Common myeloid progenitor, CD34-positive (primary cell): ENCODE data around the gene CYTIP.
"Not testable (repeated sequence)": the region's sequence is repeated elsewhere in the genome, so short reads cannot be mapped to it uniquely, and the experiment has no call there.

Experiments used
- CTCF ChIA-PET: fragments of 350-600 bp; sonication (Branson Sonifier 250); formaldehyde crosslinking; loops from one replicate; lab custom pipeline; 2021; ENCODE audit warnings: antibody characterized with exemption; lab: Charles Lee
- POLR2A ChIA-PET: fragments of 350-600 bp; sonication (Branson Sonifier 250); formaldehyde crosslinking; loops from one replicate; lab custom pipeline; 2021; ENCODE audit warnings: antibody characterized with exemption; lab: Charles Lee
- DNase-seq, 3 donors: peaks; one replicate each; pipeline versions ENCODE4 v3.0.0 to v3.0.0-alpha.2; 2013
- H3K27ac ChIP-seq, 2 experiments: 1 replicate in 1 of 2; 2 replicates in 1 of 2; pipeline ENCODE4 v1.7.0; 2013; ENCODE audit warnings: inconsistent platforms in 2 of 2, low read length in 2 of 2, mild to moderate bottlenecking in 2 of 2, low read depth in 1 of 2, moderate library complexity in 1 of 2; ENCODE audit not compliant: severe bottlenecking in 2 of 2, insufficient read depth in 1 of 2, poor library complexity in 1 of 2
- H3K27me3 ChIP-seq, 5 experiments: replicated peaks in 2 of 5; 1 replicate in 3 of 5; 2 replicates in 2 of 5; pipeline versions ENCODE4 v1.6.1 to v1.7.0; 2013; ENCODE audit warnings: low read length in 4 of 5, mild to moderate bottlenecking in 2 of 5, moderate library complexity in 2 of 5, inconsistent platforms in 1 of 5; ENCODE audit not compliant: insufficient read depth in 5 of 5, control insufficient read depth in 4 of 5
- H3K36me3 ChIP-seq, 4 experiments: 1 replicate in 2 of 4; 2 replicates in 2 of 4; pipeline versions ENCODE4 v1.6.1 to v1.7.0; 2013; ENCODE audit warnings: low read length in 3 of 4, control low read depth in 1 of 4, mild to moderate bottlenecking in 1 of 4; ENCODE audit not compliant: control insufficient read depth in 4 of 4, insufficient read depth in 4 of 4
- H3K4me1 ChIP-seq, 4 experiments: 1 replicate in 3 of 4; 2 replicates in 1 of 4; pipeline versions ENCODE4 v1.6.1 to v1.7.1; 2013; ENCODE audit warnings: low read length in 3 of 4, mild to moderate bottlenecking in 3 of 4, control low read depth in 1 of 4, inconsistent platforms in 1 of 4, moderate library complexity in 1 of 4; ENCODE audit not compliant: control insufficient read depth in 4 of 4, insufficient read depth in 4 of 4; ENCODE audit errors: control extremely low read depth in 1 of 4
- H3K4me3 ChIP-seq, 7 experiments: 1 replicate in 4 of 7; 2 replicates in 3 of 7; pipeline versions ENCODE4 v1.5.1 to v1.7.0; 2013; ENCODE audit warnings: mild to moderate bottlenecking in 7 of 7, low read length in 6 of 7, moderate library complexity in 6 of 7, inconsistent platforms in 2 of 7, low read depth in 2 of 7, control low read depth in 1 of 7; ENCODE audit not compliant: insufficient read depth in 4 of 7, control insufficient read depth in 1 of 7; ENCODE audit errors: extremely low read depth in 1 of 7
- H3K9me3 ChIP-seq, 5 experiments: 1 replicate in 4 of 5; 2 replicates in 1 of 5; pipeline versions ENCODE4 v1.6.1 to v1.7.1; 2013; ENCODE audit warnings: low read length in 4 of 5, mild to moderate bottlenecking in 2 of 5, inconsistent platforms in 1 of 5, low read depth in 1 of 5, moderate library complexity in 1 of 5; ENCODE audit not compliant: control insufficient read depth in 4 of 5, insufficient read depth in 2 of 5; ENCODE audit errors: control extremely low read depth in 1 of 5
- WGBS: methylation state at CpG from one replicate; pipeline ENCODE4 v1.1.5; 2013; ENCODE audit not compliant: insufficient coverage; 5-methylcytosine and 5-hydroxymethylcytosine counted together

Gene CYTIP

DNA sequence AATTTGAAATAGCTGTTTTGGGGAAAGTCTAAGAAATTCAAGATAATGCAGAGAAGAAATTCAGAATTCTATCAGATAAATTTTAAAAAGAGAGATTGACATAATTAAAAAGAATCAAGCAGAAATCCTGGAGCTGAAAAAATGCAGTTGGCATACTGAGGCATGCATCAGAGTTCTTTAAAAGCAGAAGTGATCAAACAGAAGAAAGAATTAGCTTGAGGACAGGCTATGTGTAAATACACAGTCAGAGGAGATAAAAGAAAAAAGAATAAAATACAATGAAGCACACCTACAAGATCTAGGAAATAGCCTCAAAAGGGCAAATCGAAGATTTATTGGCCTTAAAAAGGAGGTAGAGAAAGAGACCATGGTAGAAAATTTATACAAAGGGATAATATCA, 57.1 kb downstream of the CYTIP start:
- H3K27ac ChIP-seq = no peak overlapping the region
- H3K36me3 ChIP-seq = peaks cover 0 to under 1% (median 0%) of the 10 kb centered on the region in 4 experiments
- DNase-seq = no peak
- ChIA-PET CTCF (interaction anchor here (0.9 kb wide), 1 partner anchor 11 kb away, joined by 3 read pairs; no protein-coding TSS in a partner anchor), POLR2A (no interaction called here)
- H3K9me3 ChIP-seq = peaks cover 0 to 3% (median 0%) of the 10 kb centered on the region in 5 experiments
- no CpG with 5 or more reads among the region's 1 CpG for WGBS
- H3K27me3 ChIP-seq = no peaks in the 10 kb centered on the region
- no peak overlapping the region for H3K4me3 ChIP-seq
- H3K4me1 ChIP-seq = no peaks in the 10 kb centered on the region

DNA sequence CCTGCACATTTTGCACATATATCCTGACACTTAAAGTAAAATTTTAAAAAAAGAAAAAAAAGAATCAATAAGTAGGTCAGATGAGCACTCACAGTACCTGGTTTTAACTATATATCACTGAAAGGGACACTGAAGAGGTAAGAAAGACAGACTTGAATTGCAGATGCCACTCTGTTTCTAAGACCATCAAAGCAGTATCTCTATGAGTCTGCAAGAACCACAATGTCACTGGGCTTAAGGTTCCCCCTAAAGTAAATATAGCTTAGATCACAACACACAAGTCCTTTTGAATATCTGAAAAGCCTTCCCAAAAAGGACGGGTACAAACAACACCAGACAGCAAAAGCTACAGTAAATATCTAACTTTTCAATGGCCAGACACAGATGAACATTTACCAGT, 57.6 kb downstream of the CYTIP start:
- Histone ChIP-seq H3K4me1 (no peaks in the 10 kb centered on the region), H3K9me3 (peaks cover 0 to 3% (median 0%) of the 10 kb centered on the region in 5 experiments), H3K36me3 (no peaks in the 10 kb centered on the region), H3K4me3 (no peak overlapping the region), H3K27me3 (no peaks in the 10 kb centered on the region), H3K27ac (no peak overlapping the region)
- ChIA-PET CTCF (no interaction called here), POLR2A (no interaction called here)
- DNase-seq = no peak
- WGBS = no CpG with 5 or more reads among the region's 1 CpG

DNA sequence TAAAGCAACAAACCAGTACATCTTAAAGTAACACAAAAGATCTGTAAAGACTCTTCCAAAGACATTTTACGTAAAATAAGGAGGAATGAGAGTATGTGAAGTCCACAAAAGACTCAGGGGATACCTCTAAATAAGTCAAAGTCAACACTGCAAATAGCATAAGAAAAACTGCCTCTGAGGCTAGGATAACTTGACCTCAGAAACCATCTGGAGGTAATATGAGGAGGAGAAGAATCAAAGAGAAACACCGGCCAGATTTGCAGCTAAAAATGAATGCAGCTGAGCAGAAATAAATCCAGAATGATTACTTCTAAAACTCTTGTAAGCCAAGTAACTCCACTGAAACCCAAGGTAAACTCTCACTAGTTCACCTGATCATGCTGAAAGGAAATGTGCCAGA, 66.0 kb downstream of the CYTIP start:
- Histone ChIP-seq H3K27ac (no peak overlapping the region), H3K9me3 (peaks cover 0 to 19% (median 11%) of the 10 kb centered on the region in 5 experiments), H3K4me1 (no peaks in the 10 kb centered on the region), H3K4me3 (no peak overlapping the region), H3K27me3 (no peaks in the 10 kb centered on the region), H3K36me3 (peaks cover 0 to 2% (median 0%) of the 10 kb centered on the region in 4 experiments)
- no CpG with 5 or more reads among the region's 2 CpGs for WGBS
- CTCF ChIA-PET = no interaction called here
- POLR2A ChIA-PET = no interaction called here
- no peak for DNase-seq

DNA sequence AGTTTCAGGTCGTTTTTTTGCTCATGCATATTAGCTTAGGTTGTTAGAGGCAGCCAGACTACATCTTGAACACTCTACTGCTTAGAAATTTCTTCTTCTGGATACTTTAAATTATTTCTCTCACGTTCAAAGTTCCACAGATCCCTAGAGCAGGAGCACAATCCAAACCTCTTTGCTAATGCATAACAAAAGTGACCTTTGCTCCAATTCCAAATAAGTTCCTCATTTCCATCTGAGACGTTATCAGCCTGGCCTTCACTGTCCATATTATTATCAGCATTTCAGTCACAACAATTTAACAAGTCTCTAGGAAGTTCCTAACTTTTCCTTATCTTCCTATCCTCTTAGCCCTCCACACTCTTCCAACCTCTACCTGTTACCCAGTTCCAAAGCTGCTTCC, 67.8 kb downstream of the CYTIP start:
- H3K27ac ChIP-seq = no peak overlapping the region
- no peak overlapping the region for H3K4me3 ChIP-seq
- H3K36me3 ChIP-seq = peaks cover 0 to 2% (median 0%) of the 10 kb centered on the region in 4 experiments
- no peaks in the 10 kb centered on the region for H3K27me3 ChIP-seq
- ChIA-PET POLR2A (no interaction called here), CTCF (interaction anchor here (0.8 kb wide), 1 partner anchor 11 kb away, joined by 3 read pairs; no protein-coding TSS in a partner anchor)
- WGBS = 88% methylated on average over 3 of the region's 3 CpGs
- peaks cover 0 to 19% (median 11%) of the 10 kb centered on the region in 5 experiments for H3K9me3 ChIP-seq
- no peaks in the 10 kb centered on the region for H3K4me1 ChIP-seq
- no peak for DNase-seq

DNA sequence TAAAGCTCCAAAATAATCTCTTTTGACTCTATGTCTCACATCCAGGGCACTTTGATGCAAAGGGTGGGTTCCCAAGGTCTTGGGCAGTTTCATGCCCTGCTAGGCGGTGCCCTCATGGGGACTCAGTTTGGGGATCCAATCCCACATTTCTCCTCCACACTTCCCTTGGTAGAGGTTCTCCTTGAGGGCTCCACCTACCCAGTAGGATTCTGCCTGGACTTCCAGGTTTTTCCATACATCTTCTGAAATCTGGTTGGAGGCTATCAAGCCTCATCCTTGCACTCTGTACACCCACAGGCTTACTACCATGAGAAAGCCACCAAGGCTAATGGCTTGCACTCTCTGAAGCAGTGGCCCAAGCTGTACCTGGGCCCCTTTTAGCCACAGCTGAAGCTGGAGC, 68.5 kb downstream of the CYTIP start:
- CTCF ChIA-PET = no interaction called here

DNA sequence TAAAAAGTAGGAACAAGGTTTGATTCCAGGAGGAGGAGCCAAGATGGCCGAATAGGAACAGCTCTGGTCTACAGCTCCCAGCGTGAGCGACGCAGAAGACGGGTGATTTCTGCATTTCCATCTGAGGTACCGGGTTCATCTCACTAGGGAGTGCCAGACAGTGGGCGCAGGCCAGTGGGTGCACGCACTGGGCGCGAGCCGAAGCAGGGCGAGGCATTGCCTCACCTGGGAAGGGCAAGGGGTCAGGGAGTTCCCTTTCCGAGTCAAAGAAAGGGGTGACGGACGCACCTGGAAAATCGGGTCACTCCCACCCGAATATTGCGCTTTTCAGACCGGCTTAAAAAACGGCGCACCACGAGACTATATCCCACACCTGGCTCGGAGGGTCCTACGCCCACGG, 75.4 kb downstream of the CYTIP start:
- H3K27ac ChIP-seq, POLR2A ChIA-PET, H3K36me3 ChIP-seq, CTCF ChIA-PET, H3K4me3 ChIP-seq, DNase-seq, H3K9me3 ChIP-seq, H3K27me3 ChIP-seq: not testable (repeated sequence)
- H3K4me1 ChIP-seq = peaks cover 0 to 14% (median 5%) of the 10 kb centered on the region in 4 experiments
- WGBS = no CpG with 5 or more reads among the region's 25 CpGs

More for the DNA sequence above, 68.5 kb downstream of the CYTIP start:
- no peaks in the 10 kb centered on the region for H3K4me1 ChIP-seq
- H3K36me3 ChIP-seq = peaks cover 0 to 2% (median 0%) of the 10 kb centered on the region in 4 experiments
- H3K27me3 ChIP-seq = no peaks in the 10 kb centered on the region
- no peak overlapping the region for H3K27ac ChIP-seq
- POLR2A ChIA-PET = no interaction called here
- DNase-seq = peak in 1 of 3 donors; percentile 9
- WGBS = 100% methylated on average over 1 of the region's 1 CpG
- no peak overlapping the region for H3K4me3 ChIP-seq
- peaks cover 0 to 19% (median 11%) of the 10 kb centered on the region in 5 experiments for H3K9me3 ChIP-seq

DNA sequence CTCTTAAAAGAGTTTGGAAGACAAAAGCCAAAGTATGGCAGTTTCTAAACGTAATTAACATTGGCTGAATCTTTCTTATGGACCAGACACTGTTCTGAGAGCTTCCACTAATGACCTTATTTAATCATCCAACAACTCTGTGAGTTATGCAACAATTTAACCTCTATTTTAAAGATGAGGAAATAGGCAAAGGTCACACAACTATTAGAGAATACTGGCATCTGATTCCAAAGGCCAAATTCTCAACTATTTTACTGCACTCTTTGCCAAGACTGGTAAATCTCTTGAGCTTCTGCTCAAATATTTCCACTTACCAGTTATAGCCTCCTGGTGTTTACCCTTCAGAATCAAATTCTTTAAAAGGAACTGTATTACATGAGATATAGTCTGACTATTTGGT, 76.2 kb downstream of the CYTIP start:
- Histone ChIP-seq H3K4me3 (no peak overlapping the region), H3K4me1 (peaks cover 0 to 18% (median 5%) of the 10 kb centered on the region in 4 experiments), H3K9me3 (no peaks in the 10 kb centered on the region), H3K27ac (no peak overlapping the region), H3K27me3 (no peaks in the 10 kb centered on the region), H3K36me3 (no peaks in the 10 kb centered on the region)
- ChIA-PET POLR2A (no interaction called here), CTCF (no interaction called here)
- 100% methylated on average over 1 of the region's 1 CpG for WGBS
- no peak for DNase-seq
